ENCODE data around the gene GRAMD1A. TPM values are rescaled to one million over a fixed set of nuclear protein-coding genes. Genes with fewer than 3 reads are reported as not detected.

The GRAMD1A gene
- total RNA-seq: 100 to 1,000 TPM; 221 to 229 TPM
- 84.1 TPM for polyA plus RNA-seq (2013, experiment 1 of 2)
- 146 TPM for polyA plus RNA-seq (2013, experiment 2 of 2)
- 33.1 to 257 (median 126) reads per million in 172 experiments for total RNA-seq

GRCh38 chr19:34999498-35000337 is at the start of gene GRAMD1A:
Gene GRAMD1A, plus strand, starts transcription at chr19:35000323. Its CDS starts 156 bp downstream, at chr19:35000479.
- peaks cover 72% of the 10 kb centered on the region for H3K4me1 Mint-ChIP-seq (ENCODE audit: low read depth)

GRCh38 chr19:34953092-34953491 is 47.0 kb upstream of the GRAMD1A start:
- Mint-ChIP-seq H3K27ac (no peak overlapping the region), H3K4me3 (no peak overlapping the region), H3K36me3 (ENCODE audit: low read depth) (peaks cover 98% of the 10 kb centered on the region), H3K27me3 (no peaks in the 10 kb centered on the region), H3K4me1 (ENCODE audit: low read depth) (no peaks in the 10 kb centered on the region), H3K9me3 (peaks cover 34% of the 10 kb centered on the region)
- DNase-seq: no peak
- Histone ChIP-seq H3K36me3 (ENCODE audit: insufficient read depth, low read length) (peaks cover 13% of the 10 kb centered on the region), H3K27me3 (ENCODE audit: control insufficient read depth in 1 of 2, insufficient read depth in 2 of 2, low read length in 2 of 2) (no peaks in the 10 kb centered on the region), H3K9me3 (ENCODE audit: control insufficient read depth in 1 of 2, insufficient read depth in 1 of 2, low read length in 2 of 2) (peaks cover 37 to 68% of the 10 kb centered on the region in 2 experiments), H3K27ac (ENCODE audit: low read depth in 1 of 2, low read length in 2 of 2) (no peak overlapping the region), H3K4me1 (ENCODE audit: insufficient read depth, low read length) (no peaks in the 10 kb centered on the region), H3K4me3 (ENCODE audit: low read length) (no peak overlapping the region)
- ChIA-PET CTCF (no interaction called here), POLR2A (no interaction called here)
- ATAC-seq (ENCODE audit: poor library complexity): no peak
- intact Hi-C loops (cut with DNase I, micrococcal nuclease): no loop called here
- TF ChIP-seq CTCF (IDR thresholded peaks at IDR 0.05): no peak

More at GRCh38 chr19:34999498-35000337, at the start of gene GRAMD1A:
- ChIA-PET POLR2A (interaction anchor here (1.3 to 10.3 kb wide), 7 partner anchors 12 to 322 kb away, joined by 3 to 205 read pairs (median 12); partner anchors contain the start of genes SCGB2B2, ZNF30, ZNF302 and ZNF792), CTCF (interaction anchor here (1.1 kb wide), 1 partner anchor 27 kb away, joined by 4 read pairs; no protein-coding TSS in a partner anchor)
- Mint-ChIP-seq H3K4me3 (peak within 1 kb of the TSS; percentile 99), H3K27ac (peak within 1 kb of the TSS; percentile 98), H3K27me3 (no peaks in the 10 kb centered on the region), H3K9me3 (no peaks in the 10 kb centered on the region), H3K36me3 (ENCODE audit: low read depth) (peaks cover 41% of the 10 kb centered on the region)
- peaks cover 15% of the 10 kb centered on the region for H3K36me3 ChIP-seq (ENCODE audit: insufficient read depth, low read length)
- peak within 1 kb of the TSS; percentile 59 for H3K4me3 ChIP-seq (ENCODE audit: low read length)
- DNase-seq: peak; percentile 50 to 85 (median 74)
- no peak for TF ChIP-seq CTCF (IDR thresholded peaks at IDR 0.05)
- no peaks in the 10 kb centered on the region for H3K27me3 ChIP-seq (ENCODE audit: control insufficient read depth in 1 of 2, insufficient read depth in 2 of 2, low read length in 2 of 2)
- ATAC-seq (ENCODE audit: poor library complexity): peak; percentile 28
- H3K27ac ChIP-seq (ENCODE audit: low read depth in 1 of 2, low read length in 2 of 2): peak within 1 kb of the TSS; percentile 79 to 92
- peaks cover 0 to 7% of the 10 kb centered on the region in 2 experiments for H3K9me3 ChIP-seq (ENCODE audit: control insufficient read depth in 1 of 2, insufficient read depth in 1 of 2, low read length in 2 of 2)
- intact Hi-C loops (cut with DNase I, micrococcal nuclease): loop anchor here (5.0 to 10.0 kb wide), 3 partner anchors 208 to 325 kb away; partner anchors contain the start of genes SCGB2B2 (in 1 of the 2) and ZNF302 (in 1 of the 2)
- peaks cover 89% of the 10 kb centered on the region for H3K4me1 ChIP-seq (ENCODE audit: insufficient read depth, low read length)

GRCh38 chr19:34957830-34958751 is 42.0 kb upstream of the GRAMD1A start:
- Mint-ChIP-seq H3K4me1 (ENCODE audit: low read depth) (peaks cover 26% of the 10 kb centered on the region), H3K4me3 (no peak overlapping the region), H3K27me3 (no peaks in the 10 kb centered on the region), H3K27ac (no peak overlapping the region), H3K36me3 (ENCODE audit: low read depth) (peaks cover 99% of the 10 kb centered on the region), H3K9me3 (peaks cover 26% of the 10 kb centered on the region)
- peaks cover 51% of the 10 kb centered on the region for H3K36me3 ChIP-seq (ENCODE audit: insufficient read depth, low read length)
- H3K4me3 ChIP-seq (ENCODE audit: low read length): no peak overlapping the region
- H3K27me3 ChIP-seq (ENCODE audit: control insufficient read depth in 1 of 2, insufficient read depth in 2 of 2, low read length in 2 of 2): no peaks in the 10 kb centered on the region
- no peak for TF ChIP-seq CTCF (IDR thresholded peaks at IDR 0.05)
- CTCF ChIA-PET: no interaction called here
- H3K4me1 ChIP-seq (ENCODE audit: insufficient read depth, low read length): peaks cover 25% of the 10 kb centered on the region
- POLR2A ChIA-PET: interaction anchor here (0.8 to 1.4 kb wide), 2 partner anchors 15 to 56 kb away, joined by 3 read pairs; no protein-coding TSS in a partner anchor
- intact Hi-C loops (cut with DNase I, micrococcal nuclease): no loop called here
- no peak overlapping the region for H3K27ac ChIP-seq (ENCODE audit: low read depth in 1 of 2, low read length in 2 of 2)
- H3K9me3 ChIP-seq (ENCODE audit: control insufficient read depth in 1 of 2, insufficient read depth in 1 of 2, low read length in 2 of 2): peaks cover 75 to 89% of the 10 kb centered on the region in 2 experiments
- ATAC-seq (ENCODE audit: poor library complexity) (no peak), DNase-seq (no peak)

Data from CD4-positive, alpha-beta T cell (primary cell).